Bronchial epithelial cell (primary cell): Measurements from ENCODE around the gene DHX40. TPM values are rescaled to one million over a fixed set of nuclear protein-coding genes. Genes with fewer than 3 reads are reported as not detected.
A peak's percentile ranks its signal among the peaks of the same experiment; 100 is the strongest.

ENCODE experiments used
- DNase-seq: peaks from one replicate; pipeline ENCODE4 v3.0.0-alpha.2; 2010; ENCODE audit warnings: low read depth
- FAIRE-seq: peaks from 2 replicates; lab custom pipeline; 2011; peaks lifted over from hg19 to GRCh38; lab: Jason Lieb, UNC
- H3K27me3 ChIP-seq: 2 replicates; pipeline ENCODE4 v1.5.1; 2011; ENCODE audit warnings: low read length; ENCODE audit not compliant: control insufficient read depth, insufficient read depth
- H3K36me3 ChIP-seq: 2 replicates; pipeline ENCODE4 v1.5.1; 2011; ENCODE audit warnings: low read length; ENCODE audit not compliant: control insufficient read depth, insufficient read depth
- H3K4me3 ChIP-seq: 2 replicates; pipeline ENCODE4 v1.5.1; 2011; ENCODE audit warnings: mild to moderate bottlenecking, low read depth, low read length, control low read depth
- total RNA-seq: library from RNA; depleted of rRNA; stranded (reverse); fragments of >200 nt; gene quantifications from 2 replicates; pipeline ENCODE4 v1.2.1, GENCODE V29; 2014
- TF ChIP-seq, protein P1 (sequence below): IDR thresholded peaks from 2 replicates; pipeline ENCODE4 v1.5.1; 2011; ENCODE audit warnings: mild to moderate bottlenecking, moderate library complexity, low read length, control low read depth, inconsistent platforms; ENCODE audit not compliant: insufficient read depth, severe bottlenecking

DHX40 gene
- total RNA-seq, 1 donor from 2014 or later: 37.6 TPM

- H3K27me3 ChIP-seq: peaks cover 3% of the 10 kb centered on the region
- no peaks in the 10 kb centered on the region for H3K36me3 ChIP-seq
- FAIRE-seq (no peak), DNase-seq (no peak)
- H3K4me3 ChIP-seq: no peak overlapping the region
- TF ChIP-seq, protein P1, sequence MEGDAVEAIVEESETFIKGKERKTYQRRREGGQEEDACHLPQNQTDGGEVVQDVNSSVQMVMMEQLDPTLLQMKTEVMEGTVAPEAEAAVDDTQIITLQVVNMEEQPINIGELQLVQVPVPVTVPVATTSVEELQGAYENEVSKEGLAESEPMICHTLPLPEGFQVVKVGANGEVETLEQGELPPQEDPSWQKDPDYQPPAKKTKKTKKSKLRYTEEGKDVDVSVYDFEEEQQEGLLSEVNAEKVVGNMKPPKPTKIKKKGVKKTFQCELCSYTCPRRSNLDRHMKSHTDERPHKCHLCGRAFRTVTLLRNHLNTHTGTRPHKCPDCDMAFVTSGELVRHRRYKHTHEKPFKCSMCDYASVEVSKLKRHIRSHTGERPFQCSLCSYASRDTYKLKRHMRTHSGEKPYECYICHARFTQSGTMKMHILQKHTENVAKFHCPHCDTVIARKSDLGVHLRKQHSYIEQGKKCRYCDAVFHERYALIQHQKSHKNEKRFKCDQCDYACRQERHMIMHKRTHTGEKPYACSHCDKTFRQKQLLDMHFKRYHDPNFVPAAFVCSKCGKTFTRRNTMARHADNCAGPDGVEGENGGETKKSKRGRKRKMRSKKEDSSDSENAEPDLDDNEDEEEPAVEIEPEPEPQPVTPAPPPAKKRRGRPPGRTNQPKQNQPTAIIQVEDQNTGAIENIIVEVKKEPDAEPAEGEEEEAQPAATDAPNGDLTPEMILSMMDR: no peak
These were observed 39.7 kb upstream of the DHX40 start for GRCh38 chr17:59525668-59526067.

- Histone ChIP-seq H3K36me3 (no peaks in the 10 kb centered on the region), H3K4me3 (no peak overlapping the region), H3K27me3 (peaks cover 3% of the 10 kb centered on the region)
- FAIRE-seq (no peak), DNase-seq (no peak)
- TF ChIP-seq, protein P1: no peak
These were observed 39.0 kb upstream of the DHX40 start for GRCh38 chr17:59526451-59526850.

DNA sequence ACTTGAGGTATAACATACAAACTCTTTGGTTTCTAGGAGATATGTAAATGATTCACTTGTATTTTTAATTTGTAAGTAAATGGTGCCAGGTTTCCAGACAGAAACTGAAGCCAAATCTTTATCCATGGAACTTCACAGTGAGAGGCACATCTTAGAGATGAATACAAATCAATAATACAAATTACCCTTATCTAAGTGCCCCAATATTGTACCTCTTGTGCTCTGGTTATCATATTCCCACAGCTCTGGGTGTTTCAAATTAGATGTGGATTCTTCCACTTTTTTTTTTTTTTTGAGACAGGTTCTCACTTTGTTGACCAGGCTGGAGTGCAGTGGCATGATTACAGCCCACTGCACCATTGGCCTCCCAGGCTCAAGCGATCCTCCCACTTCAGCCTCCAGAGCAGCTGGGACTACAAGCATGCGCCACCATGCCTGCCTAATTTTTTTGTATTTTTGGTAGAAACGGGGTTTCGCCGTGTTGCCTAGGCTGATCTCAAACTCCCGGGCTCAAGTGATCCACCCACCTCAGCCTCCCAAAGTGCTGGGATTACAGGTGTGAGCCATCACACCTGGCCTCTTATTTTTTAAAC, 38.0 kb upstream of the DHX40 start:
- no peak for DNase-seq
- H3K4me3 ChIP-seq: no peak overlapping the region
- TF ChIP-seq, protein P1: no peak
- peaks cover 3% of the 10 kb centered on the region for H3K27me3 ChIP-seq
- H3K36me3 ChIP-seq: no peaks in the 10 kb centered on the region
- no peak for FAIRE-seq

DNA sequence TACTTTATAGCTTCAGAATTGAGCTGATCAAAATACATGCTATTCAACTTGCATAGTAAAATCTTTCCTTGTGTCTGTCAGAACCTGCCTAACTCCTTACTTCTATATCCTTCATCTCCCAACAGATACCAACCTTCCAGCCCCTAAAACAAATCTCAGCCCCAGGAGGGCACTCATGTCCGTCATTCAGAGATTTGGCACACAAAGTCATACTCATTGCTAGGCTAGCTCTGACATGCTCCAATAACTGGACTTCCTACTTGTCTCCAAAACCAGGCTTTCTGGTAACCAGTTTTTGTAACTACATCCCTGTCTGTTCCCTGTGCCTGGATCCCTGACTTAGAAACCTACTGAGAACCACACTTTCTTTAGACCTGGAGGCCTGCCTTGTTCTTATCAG, 37.5 kb upstream of the DHX40 start:
- Histone ChIP-seq H3K27me3 (peaks cover 3% of the 10 kb centered on the region), H3K4me3 (no peak overlapping the region), H3K36me3 (no peaks in the 10 kb centered on the region)
- FAIRE-seq (no peak), DNase-seq (peak; percentile 38)
- TF ChIP-seq, protein P1: no peak

- H3K27me3 ChIP-seq: peaks cover 3% of the 10 kb centered on the region
- TF ChIP-seq, protein P1: no peak
- H3K36me3 ChIP-seq: no peaks in the 10 kb centered on the region
- H3K4me3 ChIP-seq: no peak overlapping the region
- no peak for DNase-seq
- FAIRE-seq: peak; percentile 66
These were observed 34.9 kb upstream of the DHX40 start for GRCh38 chr17:59530531-59530930.

GRCh38 chr17:59533694-59534093, 31.7 kb upstream of the DHX40 start:
- FAIRE-seq: no peak
- Histone ChIP-seq H3K36me3 (no peaks in the 10 kb centered on the region), H3K27me3 (no peaks in the 10 kb centered on the region), H3K4me3 (no peak overlapping the region)
- no peak for DNase-seq
- TF ChIP-seq, protein P1: no peak
